RCC 7860 (cell line): ENCODE results near the gene NEMP1.
"Not testable (repeated sequence)": the region's sequence is repeated elsewhere in the genome, so short reads cannot be mapped to it uniquely, and the experiment has no call there.

Experiments used
- DNase-seq: peaks from one replicate; pipeline ENCODE4 v3.0.0-alpha.2; 2015; ENCODE audit warnings: low spot score
- FAIRE-seq: peaks from 2 replicates; lab custom pipeline; 2012; peaks lifted over from hg19 to GRCh38; lab: Jason Lieb, UNC

The NEMP1 gene

GRCh38 chr12:57031138-57031725, 47.4 kb downstream of the NEMP1 start:
- FAIRE-seq, result no peak
- DNase-seq, result no peak

- FAIRE-seq (no peak), DNase-seq (no peak)
Measured at GRCh38 chr12:57029457-57029856, 49.1 kb downstream of the NEMP1 start.

GRCh38 chr12:57027805-57028153, 50.8 kb downstream of the NEMP1 start:
- no peak for DNase-seq

GRCh38 chr12:57027011-57027804, 51.4 kb downstream of the NEMP1 start:
- FAIRE-seq (no peak), DNase-seq (no peak)

More at GRCh38 chr12:57027805-57028153, 50.8 kb downstream of the NEMP1 start:
- FAIRE-seq, result no peak

DNA sequence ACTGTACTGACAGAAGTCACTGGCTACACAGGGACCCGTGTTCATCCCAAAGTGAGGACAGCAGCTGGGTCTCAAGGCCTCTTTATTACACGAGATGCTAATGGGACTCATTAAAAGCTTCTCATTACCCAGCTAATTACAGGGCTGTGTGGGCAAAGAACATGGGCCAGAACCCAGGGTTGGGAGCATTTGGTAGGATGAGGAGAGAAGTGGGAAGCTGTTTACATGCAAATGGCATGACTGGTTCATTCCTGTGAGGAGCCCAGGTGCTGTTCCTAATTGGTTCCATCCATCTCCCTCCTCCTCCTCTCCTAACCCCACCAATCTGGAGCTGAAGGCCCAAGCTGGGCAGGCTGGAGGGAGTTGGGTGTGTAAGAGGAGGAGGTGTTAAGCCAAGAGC, 53.4 kb downstream of the NEMP1 start:
- no peak for DNase-seq
- FAIRE-seq, result no peak

DNA sequence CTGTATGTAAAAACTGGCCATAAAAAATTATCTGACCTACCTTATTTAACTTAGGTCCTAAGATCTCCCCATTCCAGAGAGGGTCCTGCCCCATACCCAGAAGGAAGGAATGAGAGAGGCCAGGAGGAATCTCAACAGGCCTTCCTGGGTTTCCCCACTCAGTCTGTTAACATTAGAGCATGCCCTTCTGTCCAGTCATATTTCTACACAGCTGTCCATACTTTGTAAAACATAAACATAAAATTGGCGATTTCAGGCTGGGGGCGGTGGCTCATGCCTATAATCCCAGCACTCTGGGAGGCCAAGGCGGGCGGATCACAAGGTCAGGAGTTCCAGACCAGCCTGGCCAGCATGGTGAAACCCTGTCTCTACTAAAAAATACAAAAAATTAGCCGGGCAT, 56.3 kb downstream of the NEMP1 start:
- FAIRE-seq, DNase-seq: not testable (repeated sequence)

DNA sequence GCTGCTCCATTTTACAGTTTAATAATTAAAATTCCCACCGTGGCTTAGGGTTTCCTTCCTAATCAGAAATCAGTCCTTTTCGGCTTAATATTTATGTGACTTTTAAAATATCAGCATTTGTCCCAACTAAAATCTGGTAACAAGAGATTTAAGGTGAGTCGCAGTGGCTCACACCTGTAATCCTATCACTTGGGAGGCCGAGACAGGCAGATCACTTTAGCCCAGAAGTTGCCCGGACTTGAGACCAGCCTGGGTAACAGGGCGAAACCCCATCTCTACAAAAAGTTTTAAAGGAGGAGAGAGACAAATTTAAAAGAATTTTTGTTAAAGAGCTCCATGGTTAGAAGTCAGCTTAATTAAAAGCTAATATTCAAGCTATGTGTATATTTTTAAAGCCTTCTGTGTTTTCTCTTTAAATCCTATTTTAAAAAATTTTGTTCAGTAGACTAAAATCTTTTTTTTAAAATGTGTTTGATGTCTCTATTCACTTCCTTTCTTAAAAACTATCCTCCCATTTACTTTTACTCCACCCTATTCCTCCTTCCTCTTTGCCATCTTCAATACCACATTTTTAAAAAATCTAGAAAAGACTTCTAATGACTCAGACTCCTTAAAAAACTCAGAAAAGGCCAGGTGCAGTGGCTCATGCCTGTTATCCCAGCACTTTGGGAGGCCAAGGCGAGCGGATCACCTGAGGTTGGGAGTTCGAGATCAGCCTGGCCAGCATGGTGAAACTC, 58.4 kb downstream of the NEMP1 start:
- FAIRE-seq, result no peak
- DNase-seq, result no peak

DNA sequence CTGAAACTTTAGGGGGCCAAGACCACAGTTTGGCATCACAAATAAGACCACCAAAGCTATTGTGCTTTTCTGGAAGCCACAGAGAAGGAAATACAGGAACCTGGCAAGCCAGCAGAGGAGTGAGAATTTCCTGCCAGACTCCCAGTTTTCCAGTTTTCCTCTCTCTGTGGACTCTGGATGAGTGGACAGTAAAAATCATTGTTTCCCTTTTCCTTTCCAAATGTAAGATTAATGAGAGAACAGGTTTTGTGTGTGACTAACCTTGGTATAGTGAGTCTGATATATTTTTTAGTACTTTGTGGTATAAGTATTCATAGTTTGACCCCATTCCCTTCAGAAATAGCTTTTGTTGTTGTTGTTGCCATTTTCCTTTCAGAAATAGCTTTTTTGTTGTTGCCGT, 59.7 kb downstream of the NEMP1 start:
- DNase-seq (no peak), FAIRE-seq (no peak)

DNA sequence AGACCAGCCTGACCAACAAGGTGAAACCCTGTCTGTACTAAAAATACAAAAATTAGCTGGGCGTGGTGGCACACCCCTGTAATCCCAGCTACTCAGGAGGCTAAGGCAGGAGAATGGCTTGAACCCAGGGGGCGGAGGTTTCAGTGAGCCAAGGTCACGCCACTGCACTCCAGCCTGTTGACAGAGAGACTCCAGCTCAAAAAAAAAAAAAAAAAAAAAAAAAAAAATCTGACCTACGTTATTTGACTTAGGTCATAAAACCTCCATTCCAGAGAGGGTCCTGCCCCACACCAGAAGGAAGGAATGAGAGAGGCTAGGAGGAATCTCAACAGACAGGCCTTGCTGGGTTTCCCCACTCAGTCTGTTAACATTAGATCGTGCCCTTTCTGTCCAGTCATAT, 60.2 kb downstream of the NEMP1 start:
- DNase-seq, result not testable (repeated sequence)

GRCh38 chr12:57016348-57016747, 62.2 kb downstream of the NEMP1 start, which contains the start of gene TAC3:
Gene TAC3 (minus strand): TSS chr12:57016529. CDS start chr12:57015797, 732 bp downstream.
- DNase-seq (no peak), FAIRE-seq (no peak)

More for the DNA sequence above, 60.2 kb downstream of the NEMP1 start:
- not testable (repeated sequence) for FAIRE-seq

DNA sequence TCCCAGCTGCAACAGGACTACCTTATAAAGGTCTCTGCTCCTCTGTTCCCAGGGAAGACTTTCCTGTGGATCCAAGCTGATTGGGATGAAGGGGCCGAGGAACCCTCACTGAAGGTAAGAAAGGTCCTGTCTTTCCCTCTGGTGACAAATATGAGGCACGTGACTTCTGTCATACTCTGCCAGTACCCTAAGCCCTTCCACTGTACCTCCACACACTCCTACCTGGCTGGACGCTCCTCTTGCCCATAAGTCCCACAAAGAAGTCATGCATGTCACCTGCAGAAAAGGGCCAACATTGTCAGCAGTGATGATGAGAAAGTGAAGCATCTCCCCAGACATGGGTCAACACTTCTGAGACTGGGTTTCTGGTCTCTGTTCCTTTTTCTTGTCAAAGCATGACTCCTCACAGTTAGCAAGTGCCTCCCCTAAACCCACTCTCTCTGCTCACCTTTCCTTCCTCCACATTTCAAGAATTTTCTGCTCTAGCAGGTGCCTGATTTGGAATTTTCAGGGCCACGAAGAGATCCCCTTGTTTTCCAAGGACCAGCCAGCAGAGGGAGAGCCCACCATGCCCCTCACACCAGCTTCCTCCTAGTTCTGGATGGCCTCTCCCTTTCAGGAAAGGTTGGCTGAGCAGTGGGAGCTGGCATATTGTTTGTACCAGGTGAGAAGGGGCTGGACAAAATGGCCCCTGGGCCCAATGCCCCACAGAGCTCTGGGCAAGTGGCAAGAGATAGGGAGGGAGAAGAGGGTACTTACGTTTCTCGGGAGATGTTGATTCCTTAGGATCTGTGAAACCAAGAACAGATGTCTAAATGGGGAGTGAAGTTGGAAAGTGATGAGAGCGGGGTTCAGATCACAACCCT, 65.8 kb downstream of the NEMP1 start:
- no peak for FAIRE-seq
- DNase-seq, result no peak

DNA sequence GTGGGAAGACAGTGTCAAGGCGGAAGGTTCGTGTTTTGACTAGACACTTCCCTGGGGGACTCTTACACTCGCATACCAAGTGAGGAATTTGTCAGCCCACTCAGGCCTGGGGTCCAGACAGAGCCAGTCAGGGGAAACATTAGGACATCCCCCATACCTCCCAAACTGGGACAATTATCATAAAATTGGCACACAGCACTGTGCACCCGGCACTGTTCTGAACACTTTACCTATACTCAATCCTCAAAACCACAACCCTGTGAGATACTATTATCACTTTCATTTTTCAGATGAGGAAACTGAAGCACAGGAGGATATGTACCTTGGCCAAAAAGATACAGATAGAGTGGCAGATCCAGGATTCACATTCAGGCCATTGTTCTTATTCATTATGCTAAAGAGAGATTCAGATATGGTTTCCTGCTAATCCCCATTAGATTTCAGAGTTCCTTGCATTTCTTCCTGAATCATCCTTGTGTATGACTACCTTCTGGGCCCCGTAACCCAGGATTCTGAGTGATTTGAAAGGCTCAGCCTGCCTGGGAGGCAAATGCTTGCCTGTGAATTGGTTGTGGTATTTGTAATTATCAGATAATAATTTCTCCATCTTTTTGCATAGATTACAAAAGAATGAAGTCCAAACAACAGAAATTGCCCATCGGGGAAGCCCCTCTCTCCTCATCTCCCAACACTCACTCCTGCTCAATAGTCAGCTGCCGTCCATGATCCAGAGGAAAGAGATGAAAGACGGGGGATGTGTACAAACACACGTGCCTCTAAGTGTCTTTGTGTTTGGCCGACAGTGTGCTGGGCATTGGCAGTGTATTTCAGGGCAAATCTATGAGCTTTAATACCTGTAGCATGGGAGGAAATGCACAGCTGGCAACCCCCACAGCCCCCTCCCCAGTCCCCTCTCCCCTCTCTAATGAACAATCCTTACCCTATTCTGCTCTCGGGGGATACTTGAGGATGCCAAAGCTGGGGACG, 66.9 kb downstream of the NEMP1 start:
- DNase-seq, result no peak
- no peak for FAIRE-seq

GRCh38 chr12:57010627-57011247, 67.9 kb downstream of the NEMP1 start:
- no peak for FAIRE-seq

GRCh38 chr12:57009949-57010626, 68.5 kb downstream of the NEMP1 start:
- FAIRE-seq, result no peak
- no peak for DNase-seq

More at GRCh38 chr12:57010627-57011247, 67.9 kb downstream of the NEMP1 start:
- no peak for DNase-seq

- FAIRE-seq (no peak), DNase-seq (peak; percentile 22)
Measured at GRCh38 chr12:57008178-57008577, 70.4 kb downstream of the NEMP1 start.

- no peak for FAIRE-seq
Measured at GRCh38 chr12:57006809-57007475, 71.6 kb downstream of the NEMP1 start.

DNA sequence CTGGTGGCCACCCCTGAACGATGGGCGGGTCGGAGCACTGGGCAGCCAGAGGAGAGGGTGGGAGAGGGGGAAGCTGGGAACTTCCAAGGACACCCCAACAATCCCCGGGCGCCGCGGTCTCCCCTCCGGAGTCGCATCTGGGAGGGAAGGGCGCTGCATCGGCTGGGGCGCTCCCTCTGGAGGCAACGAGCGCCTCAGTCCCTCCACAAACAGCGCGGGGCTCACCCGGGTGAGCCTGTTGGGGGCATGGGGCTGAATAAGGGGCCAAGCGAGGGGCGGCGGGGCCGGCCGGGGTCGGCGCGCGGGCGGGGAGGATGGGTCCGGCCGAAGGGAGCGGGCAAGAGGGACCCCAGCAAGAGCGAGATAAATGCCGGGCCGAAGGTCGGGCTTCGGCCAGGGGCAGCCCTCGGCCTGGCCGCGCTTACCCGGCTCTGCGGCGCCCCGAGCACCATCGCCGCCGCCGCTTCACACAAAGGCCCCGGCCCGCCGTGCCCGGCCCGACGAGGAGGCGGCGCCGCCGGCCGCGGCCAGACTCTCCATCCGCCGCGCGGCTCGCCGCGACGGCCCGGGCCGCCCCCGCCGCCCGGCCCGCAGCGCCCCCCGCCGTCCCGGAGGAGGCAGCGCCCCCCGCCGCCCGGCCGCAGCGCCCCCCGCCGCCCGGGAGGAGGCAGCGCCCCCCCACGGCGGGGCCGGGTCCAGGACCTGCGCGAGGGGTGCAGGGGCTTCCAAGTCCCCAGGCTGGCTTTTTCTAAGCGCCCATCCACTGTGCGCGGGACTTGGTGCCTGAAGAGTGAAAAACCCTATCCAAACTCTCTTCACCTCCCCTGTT, 72.4 kb downstream of the NEMP1 start, which contains the start of gene ZBTB39:
TSS of gene ZBTB39 (minus strand) at position 567 of the 829 bp plus-strand sequence. CDS start 1,629 bp downstream, outside the sequence.
- DNase-seq, result peak; percentile 7
- FAIRE-seq, result no peak

More at GRCh38 chr12:57006809-57007475, 71.6 kb downstream of the NEMP1 start:
- DNase-seq, result no peak
